NCI-H774 (cell line): ENCODE measurements around the gene IMPA2.
"Not testable (repeated sequence)": the region's sequence is repeated elsewhere in the genome, so short reads cannot be mapped to it uniquely, and the experiment has no call there.

Experiments used
- DNase-seq: peaks from one replicate; lab custom pipeline; 2025; lab: John Stamatoyannopoulos, UW

Gene IMPA2

DNA sequence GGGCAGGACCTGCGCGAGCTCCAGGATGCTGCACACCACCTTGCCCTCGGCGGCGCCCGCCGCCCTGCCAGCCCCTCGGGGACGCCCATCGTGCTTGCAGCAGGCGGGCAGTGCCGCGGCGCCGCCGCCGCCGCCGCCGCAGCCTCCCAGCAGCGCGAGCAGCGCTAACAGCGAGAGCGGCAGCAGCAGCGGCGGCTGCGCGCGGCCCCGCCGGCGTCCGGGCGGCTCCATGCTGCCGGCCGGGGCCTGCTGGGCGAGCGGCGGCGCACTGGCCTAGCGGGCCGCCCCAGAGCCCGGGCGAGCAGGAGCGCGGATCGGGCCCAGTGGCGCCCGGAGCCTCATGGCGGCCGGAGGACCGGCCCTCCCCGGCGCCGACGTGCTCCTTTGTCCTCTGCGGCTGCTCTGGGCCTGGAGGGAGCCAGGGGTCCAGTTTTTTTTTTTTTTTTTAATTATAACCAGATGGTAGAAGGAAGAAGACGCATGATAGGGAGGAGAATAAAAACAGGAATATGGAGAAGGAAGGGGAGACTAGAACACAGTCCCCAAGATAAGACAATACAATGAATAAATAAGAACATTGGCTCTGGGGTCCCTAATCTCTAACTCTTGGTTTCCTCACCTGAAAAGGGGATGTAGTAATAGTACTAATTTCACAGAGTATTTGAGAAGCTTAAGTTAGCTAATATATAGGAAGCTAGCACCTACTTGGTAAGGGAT, 95.3 kb downstream of the IMPA2 start:
- no peak for DNase-seq

DNA sequence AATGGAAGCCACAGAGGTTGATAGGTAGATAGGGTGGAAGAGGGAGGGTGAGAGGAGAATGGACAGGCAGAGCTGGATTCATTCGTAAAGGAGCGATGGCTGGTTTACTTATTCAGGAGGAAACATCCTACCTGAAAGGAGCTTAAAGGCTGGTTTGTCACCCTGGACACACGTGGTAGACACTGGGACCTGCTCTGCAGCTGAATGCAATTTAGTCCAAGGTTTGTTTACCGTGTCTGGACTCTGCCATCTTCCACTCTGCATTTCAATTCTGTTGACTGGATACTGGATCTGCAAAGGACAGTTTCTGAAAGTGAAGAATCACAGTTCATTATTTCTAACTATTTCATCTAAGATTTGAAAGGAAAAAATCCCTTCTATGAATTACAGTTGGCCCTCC, 96.7 kb downstream of the IMPA2 start:
- not testable (repeated sequence) for DNase-seq

DNA sequence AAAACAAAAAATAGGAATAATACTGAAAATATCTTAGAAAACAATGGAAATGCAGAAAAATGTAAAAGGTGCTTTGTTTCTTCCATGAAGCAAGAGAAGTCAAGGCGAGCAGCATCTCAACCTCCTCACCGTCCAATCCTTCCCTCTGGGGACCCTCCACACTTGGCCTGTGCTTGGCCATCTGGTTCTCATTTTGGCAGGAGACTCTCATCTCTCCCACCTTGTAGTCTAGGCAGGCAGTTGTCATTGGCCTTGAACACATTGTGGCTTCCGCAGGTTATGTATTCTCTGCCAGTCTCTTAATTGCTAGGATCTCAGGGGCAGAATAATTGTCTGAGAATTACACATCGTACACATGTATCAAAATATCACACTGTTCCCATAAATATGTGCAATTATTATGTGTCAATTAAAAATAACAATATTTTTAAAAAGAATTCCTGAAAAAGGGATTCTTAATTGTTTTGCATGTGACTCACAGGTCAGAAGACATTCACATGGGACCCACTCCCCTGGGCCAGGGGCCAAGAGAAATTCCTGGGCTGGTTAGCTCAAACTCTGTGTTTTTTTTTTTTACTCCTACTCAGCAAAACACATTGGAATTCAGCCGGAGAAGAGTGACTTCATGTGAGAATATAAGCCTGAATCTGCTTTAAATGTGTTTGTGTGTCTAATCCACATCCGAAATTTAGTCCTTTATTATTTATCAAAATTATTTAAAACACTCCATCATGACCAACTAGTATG, 98.4 kb downstream of the IMPA2 start:
- no peak for DNase-seq
